Measurements from ENCODE around the gene KRTAP5-1.
"Not testable (repeated sequence)": the region's sequence is repeated elsewhere in the genome, so short reads cannot be mapped to it uniquely, and the experiment has no call there.

Gene KRTAP5-1

DNA sequence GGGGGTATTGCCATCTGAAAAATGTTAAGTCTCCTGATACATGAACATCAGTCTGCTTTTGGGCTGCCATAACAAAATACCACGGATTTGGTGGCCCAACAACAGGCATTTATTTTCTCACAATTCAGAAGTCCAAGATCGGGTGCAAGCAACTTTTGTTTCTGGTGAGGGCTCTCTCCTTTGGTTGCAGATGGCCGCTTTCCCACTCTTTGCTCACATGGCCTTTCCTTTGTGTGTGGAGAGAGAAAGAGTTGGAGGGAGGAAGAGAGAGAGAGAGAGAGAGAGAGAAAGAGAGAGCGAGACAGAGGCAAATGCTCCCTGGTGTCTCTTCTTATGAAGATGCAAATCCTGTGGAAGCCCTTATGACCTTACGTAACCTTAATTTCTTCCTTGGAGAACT lies 15.5 kb upstream of the KRTAP5-1 start:
- DNase-seq (ENCODE audit: low read depth): no peak

DNA sequence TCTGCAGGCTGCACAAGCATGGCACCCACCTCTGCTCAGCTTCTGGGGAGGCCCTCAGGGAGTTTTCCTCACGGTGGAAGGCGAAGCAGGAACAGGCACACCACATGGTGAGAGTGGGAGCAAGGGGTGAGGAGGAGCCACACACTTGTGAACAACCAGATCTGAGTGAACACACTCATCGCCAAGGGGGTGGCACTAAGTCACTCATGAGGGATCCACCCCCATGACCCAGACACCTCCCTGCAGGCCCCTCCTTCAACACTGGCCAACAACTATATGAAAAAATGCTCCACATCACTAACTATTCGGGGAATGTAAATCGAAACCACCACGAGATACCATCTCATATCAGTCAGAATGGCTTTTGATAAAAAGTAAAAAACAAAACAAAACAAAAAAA lies 13.7 kb upstream of the KRTAP5-1 start:
- peak; percentile 32 for DNase-seq (ENCODE audit: low read depth)

DNA sequence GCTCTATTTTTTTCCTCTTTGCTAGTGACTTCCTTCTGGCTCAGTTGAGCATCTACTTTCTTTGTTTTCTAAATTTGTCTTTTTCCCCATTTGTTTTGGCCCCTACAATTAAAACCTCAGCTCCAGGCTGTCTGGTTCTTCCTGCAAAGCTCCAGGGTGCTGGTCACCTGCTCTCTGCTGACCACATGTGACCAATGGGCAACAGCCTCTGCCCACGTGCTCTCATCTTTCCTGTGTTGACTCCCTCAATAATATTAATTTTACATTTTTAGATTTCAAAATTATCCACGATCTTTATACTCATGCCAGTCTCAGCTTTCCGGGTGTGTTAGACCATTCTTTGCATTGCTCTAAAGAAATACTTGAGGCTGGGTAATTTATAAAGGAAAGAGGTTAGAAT lies 13.3 kb upstream of the KRTAP5-1 start:
- not testable (repeated sequence) for DNase-seq (ENCODE audit: low read depth)

DNA sequence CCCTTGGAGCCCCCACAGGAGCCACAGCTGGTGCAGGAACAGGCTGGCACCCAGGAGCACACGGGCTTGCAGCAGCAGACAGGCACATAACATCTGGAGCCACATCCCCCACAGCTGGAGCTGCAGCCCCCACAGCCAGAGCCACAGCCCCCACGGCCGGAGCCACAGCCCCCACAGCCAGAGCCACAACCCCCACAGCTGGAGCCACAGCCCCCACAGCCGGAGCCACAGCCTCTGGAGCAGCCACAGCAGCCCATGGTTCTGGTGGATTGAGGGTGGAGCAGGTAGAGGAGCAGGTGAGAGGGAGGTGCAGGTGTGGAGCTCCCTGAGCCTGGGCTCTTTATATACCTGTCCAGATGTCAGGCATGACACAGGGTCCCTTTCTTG lies 12.9 kb upstream of the KRTAP5-1 start, which contains the start of gene KRTAP5-2:
KRTAP5-2 (minus strand) TSS at position 301 of the 387 bp plus-strand sequence; CDS start at position 257, 44 bp downstream.
- no peak for DNase-seq (ENCODE audit: low read depth)

DNA sequence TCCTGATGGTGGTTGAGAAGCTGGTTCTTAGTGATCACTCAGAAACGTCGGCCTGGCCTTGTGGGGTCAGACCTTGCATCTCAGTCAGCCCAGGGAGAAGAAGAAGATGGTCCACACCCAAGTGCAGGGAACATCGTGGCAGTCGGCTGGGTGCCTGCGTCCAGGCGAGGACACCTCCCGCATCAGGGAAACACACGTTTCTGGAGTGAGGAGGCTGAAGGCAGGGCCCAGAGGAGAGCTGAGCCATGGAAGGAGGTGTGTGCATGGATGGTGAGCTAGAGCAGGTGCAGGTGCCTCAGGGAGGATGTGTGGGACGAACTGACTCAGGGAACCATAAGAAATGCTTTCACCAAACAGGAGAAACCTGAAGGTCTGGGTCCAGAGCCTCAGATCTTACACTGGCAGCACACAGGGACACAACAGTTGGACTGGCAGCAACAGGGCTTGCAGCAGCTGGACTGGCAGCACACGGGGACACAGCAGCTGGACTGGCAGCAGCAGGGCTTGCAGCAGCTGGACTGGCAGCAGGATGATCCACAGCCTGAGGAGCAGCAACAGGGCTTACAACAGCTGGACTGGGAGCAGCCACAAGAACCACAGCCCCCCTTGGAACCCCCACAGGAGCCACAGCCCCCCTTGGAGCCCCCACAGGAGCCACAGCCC lies 12.4 kb upstream of the KRTAP5-1 start:
- DNase-seq (ENCODE audit: low read depth): no peak

DNA sequence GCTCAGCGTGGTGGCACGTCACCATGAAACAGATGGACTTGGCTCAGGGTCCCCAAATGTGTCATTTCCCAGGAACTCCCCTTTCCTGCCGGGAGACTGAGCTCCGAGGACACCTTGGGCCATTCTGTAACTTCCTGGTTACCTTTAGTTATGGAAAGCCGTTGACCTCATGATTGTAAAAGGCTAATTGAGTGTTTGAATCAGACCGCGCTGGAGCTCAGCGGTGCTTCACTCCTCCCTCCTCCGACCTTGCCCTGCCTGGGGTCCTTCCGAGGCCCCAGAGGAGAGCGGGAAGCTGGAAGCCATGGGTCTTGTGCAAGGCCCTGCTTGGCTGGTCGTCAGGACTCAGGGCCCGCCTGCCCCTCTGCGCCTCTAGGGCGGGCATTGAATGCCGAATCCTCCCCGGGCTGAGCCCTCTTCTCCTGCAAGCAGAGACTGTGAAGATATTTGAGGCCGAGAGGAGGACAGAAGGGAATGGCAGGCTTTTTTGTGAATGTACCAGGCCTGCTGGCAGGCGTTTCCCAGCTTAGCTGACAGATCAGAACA lies 11.6 kb upstream of the KRTAP5-1 start:
- DNase-seq (ENCODE audit: low read depth): not testable (repeated sequence)

DNA sequence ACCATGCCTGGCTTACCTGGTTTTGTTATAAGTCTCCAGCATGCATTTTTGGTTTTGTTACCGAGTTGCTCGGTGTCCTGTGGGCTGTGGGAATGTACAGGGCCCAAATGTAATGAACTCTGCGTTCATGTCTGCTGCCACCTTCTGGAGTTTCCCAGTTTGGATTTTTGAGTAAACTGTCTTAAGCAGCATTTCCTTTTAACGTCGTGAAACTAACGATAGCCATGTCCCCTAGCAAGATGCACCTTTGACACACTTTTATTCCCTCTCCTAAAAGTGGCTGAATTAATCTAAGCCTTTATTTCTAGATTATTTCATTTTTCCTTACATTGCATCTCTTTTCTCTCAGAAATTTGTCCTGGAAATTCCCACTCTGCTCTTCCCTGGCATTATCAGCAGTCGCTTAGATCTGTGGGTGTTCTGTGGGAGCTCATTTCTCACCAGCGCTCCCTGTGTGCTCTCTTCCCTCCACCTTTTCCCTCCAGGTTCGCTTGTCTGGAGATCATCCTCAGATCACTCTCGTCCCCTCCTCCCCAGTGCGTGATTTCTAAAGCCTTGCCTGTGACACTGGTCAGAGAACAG lies 11.0 kb upstream of the KRTAP5-1 start:
- not testable (repeated sequence) for DNase-seq (ENCODE audit: low read depth)

DNA sequence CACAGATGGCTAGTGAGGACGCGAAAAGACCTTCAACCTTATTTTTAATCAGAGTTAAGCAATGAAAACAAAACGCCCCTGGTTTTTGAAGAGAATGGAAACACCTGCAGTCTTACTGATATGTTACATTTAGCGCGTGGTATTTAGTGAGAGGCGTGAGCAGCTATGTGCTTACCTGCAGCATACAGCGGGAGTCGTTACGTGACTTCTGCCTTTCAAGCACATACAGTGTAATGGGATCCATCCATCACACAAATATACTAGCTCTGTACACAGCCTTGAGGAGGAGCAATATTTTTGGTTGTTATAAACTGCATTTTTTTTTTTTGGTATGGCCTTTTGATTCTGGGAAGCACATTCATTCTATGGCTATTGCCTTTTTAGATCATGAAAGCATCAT lies 7.5 kb upstream of the KRTAP5-1 start:
- DNase-seq (ENCODE audit: low read depth): no peak

DNA sequence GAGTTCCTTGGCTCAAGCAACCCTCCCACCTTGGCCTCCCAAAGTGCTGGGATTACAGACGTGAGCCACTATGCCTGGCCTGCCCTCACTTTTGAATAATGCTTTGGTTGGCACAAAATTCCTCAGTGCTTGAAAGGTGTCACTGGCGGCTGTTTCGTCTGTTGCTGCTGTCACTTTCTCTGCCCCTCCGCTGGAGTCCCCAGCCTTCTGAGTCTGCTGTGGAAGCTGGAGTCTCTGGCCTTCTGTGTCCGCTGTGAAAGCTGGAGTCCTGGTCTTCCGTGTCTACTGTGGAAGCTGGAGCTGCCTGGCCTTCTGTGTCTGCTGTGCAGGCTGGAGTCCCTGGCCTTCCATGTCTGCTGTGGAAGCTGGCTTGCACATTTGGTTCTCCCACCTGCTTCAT lies 4.9 kb upstream of the KRTAP5-1 start:
- DNase-seq (ENCODE audit: low read depth): no peak

DNA sequence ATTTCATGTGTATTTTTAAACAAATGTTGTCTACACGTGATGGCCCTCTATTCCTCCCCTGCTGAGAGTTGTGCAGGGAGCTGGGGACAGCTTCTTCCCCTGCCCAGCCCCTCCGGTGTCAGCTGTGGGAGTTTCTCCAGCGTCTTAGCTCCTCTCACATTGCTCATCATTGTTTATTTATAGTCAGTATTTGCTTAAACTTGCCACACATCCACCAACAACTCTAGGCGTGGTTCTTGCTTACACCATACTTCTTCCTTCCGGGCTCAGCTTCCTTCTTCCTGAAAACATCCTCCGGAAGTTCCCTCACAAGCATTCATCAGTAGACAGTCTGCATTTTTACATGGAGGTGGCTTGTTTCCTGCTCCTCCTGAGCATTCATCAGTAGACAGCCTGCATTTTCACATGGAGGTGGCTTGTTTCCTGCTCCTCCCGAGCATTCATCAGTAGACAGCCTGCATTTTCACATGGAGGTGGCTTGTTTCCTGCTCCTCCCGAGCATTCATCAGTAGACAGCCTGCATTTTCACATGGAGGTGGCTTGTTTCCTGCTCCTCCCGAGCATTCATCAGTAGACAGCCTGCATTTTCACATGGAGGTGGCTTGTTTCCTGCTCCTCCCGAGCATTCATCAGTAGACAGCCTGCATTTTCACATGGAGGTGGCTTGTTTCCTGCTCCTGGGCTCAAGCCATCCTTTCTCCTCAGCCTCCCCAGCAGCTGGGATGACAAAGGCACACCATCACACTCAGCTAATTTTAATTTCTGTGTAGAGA lies 4.3 kb upstream of the KRTAP5-1 start:
- peak; percentile 20 for DNase-seq (ENCODE audit: low read depth)

DNA sequence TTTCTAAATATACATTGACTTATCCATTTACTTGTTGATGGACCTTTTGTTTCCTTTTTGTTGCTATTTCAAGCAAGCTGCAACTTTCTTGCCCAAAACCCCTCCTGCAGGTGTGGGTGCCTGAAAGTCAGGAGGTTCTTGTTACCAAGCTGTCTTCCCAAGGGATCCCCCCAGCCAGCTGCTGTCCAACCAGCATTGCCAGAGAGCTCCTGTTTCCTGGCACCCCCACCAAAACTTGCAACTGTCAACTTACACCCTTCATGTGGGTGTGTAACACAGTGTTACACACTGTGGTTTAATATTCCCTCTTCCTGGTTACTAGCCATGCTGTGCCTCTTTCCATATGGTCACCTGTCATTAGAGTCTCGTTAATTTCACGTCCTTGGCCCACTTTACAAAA lies 1.6 kb upstream of the KRTAP5-1 start:
- DNase-seq (ENCODE audit: low read depth): no peak

DNA sequence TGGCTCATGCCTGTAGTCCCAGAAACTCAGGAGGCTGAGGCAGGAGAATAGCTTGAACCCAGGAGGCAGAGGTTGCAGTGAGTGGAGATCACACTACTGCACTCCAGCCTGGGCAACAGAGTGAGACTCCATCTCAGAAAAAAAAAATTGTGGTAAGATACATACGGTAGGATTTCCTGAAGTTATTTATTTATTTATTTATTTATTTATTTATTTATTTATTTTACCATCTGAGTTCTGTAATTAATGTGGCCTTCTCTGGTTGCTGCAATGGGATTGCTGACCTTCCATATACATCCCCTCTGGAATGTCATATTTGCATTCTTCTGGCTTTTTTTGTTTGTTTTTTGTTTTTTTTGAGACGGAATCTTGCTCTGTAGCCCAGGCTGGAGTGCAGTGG lies 2.2 kb downstream of the KRTAP5-1 start:
- DNase-seq (ENCODE audit: low read depth): not testable (repeated sequence)

DNA sequence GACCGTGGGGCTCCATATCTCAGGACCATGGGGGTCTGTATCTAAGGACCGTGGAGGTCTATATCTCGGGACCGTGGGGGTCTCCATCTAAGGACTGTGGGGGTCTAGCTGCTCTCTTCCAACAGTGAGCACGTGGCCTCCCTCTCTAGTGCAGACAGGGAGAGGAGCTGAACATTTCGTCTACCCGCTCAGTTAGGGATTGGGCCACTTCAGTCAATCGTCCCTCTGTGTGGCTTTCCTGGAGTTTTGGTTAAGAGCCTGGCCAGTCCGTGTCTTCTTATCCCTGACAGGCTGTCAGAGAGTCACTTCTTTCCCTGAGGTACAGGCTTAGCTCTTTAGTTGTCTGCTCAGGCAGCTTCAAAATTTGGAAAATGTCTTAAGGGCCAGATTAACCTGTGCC lies 3.1 kb downstream of the KRTAP5-1 start:
- DNase-seq (ENCODE audit: low read depth): no peak

DNA sequence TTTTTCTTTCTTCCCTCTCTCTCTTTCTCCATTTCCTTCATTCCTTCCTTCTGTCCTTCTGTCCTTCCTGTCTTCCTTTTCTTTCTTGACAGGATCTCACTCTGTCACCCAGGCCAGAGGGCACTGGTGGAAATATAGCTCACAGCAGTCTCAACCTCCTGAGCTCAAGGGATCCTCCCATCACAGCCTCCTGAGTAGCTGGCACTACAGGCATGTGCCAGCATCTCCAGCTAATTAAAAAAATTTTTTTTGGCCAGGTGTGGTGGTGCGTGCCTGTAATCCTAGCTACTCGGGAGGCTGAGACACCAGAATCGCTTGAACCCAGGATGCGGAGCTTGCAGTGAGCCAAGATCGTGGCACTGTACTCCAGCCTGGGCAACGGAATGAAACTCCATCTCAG lies 8.3 kb downstream of the KRTAP5-1 start:
- DNase-seq (ENCODE audit: low read depth): no peak

DNA sequence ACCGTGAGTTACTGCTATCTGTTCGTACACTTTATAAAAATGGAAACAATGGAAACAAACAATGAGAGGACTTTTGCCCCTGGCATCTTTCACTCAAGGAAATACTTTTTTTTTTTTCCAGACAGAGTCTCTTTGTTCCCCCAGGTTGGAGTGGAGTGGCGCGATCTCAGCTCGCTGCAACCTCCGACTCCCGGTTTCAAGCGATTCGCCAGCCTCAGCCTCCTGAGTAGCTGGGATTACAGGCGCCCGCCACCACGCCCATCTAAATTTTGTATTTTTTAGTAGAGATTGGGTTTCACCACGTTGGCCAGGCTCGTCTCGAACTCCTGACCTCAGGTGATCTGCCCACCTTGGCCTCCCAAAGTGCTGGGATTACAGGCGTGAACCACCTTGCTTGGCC lies 9.3 kb downstream of the KRTAP5-1 start:
- not testable (repeated sequence) for DNase-seq (ENCODE audit: low read depth)

DNA sequence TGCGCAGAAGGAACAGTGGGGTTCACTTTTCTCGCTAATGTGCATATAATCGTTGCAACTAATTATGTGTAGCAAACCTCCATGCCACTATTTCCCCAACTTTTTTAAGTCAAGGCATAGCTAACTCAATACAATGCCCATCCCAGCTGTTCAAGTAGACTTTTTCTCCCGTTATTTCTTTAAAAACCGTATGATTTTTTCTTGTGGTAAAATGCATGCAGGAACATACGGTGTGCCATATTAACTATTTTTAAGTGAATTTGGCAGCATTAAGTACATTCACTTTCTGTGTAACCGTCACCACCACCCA lies 10.2 kb downstream of the KRTAP5-1 start:
- DNase-seq (ENCODE audit: low read depth): no peak

DNA sequence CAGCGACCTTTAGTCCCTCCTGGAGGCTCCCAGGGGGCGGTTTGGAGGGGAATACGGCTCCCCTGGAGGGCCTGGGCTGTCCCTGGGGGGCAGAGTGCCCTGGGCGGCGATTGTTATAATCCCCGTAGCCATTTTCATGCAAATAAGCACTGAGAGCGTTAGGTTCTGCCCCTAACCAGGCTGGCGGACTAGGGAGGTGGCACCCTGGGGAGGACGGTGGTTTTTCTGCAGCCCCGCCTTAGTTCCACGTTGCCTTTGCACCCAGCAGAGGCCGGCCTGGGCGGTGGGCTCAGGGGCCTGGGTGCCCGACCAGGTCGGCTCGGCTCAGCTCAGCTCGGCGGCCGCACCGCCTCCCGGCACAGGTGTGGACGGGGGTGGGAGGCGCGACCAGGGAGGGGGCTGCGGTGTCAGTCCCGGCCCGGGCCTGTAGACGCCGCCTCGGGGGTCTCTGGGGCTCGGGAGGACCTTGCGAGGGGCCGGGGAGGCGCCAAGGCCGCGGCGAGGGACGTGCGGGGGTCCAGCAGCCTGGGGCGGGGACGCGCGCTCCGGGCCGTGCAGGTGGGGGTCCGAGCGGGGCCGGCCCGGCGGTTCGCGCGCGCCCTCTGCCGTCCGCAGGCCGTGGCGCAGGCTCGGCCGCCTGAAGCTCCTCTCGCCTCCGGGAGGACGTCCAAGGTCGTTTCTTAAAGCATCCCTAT lies 10.7 kb downstream of the KRTAP5-1 start:
- DNase-seq (ENCODE audit: low read depth): peak; percentile 12

DNA sequence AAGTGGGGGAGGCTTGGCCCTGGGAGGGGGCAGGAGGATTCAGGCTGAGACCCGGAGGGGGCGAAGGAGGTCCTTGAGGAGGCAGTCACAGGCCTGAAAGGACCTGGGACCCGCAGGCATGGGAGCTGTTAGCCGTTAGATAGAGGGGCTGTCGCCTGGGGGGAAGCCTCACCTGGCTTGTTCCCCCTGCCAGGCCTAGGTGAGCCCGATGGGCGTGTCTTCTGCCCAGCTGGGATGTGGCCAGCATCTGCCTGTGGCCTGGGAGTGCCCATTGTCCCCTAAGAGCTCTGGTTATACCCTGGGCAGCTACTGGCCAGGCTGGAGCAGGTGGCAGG lies 11.2 kb downstream of the KRTAP5-1 start:
- no peak for DNase-seq (ENCODE audit: low read depth)

DNA sequence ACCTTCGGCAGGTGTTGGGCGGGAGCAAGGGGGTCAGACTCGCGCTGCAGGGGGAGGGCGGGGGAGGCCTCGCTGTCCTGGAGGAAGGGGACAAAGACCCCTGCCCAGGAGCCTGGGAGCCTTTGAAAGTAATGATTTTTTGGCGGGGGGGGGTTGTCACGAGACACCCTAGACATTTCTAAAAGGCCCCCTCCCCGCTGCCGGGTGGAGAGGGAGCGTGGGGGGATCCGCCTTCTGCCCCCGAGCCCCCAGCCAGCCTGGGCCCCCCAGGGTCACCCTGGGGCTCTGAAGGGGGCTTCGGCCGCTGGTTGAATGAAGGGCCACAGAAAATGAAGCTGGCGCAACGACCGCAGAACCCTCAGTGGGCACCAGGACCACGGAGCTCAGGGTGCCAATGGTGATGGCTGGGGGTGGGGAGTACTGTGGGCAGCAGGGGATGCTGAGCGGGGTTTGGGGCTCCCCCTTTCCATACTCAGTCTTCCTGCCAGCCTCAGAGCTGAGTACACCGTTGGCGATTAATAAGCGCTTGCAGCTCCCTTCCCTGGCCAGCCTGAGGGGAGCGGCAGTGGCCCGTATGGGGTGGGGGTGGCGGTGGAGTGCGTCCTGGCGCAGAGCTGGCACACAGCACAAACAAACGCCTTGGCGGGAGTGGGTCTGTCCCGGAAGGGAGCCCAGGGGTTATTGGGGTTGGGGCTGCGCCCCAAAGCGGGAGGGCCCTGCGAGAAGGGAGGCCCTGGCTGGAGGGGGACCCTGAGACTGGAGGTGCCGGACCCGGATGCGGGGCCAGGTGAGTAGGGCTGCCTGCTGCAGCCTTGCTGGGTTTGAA lies 11.8 kb downstream of the KRTAP5-1 start:
- DNase-seq (ENCODE audit: low read depth): no peak

DNA sequence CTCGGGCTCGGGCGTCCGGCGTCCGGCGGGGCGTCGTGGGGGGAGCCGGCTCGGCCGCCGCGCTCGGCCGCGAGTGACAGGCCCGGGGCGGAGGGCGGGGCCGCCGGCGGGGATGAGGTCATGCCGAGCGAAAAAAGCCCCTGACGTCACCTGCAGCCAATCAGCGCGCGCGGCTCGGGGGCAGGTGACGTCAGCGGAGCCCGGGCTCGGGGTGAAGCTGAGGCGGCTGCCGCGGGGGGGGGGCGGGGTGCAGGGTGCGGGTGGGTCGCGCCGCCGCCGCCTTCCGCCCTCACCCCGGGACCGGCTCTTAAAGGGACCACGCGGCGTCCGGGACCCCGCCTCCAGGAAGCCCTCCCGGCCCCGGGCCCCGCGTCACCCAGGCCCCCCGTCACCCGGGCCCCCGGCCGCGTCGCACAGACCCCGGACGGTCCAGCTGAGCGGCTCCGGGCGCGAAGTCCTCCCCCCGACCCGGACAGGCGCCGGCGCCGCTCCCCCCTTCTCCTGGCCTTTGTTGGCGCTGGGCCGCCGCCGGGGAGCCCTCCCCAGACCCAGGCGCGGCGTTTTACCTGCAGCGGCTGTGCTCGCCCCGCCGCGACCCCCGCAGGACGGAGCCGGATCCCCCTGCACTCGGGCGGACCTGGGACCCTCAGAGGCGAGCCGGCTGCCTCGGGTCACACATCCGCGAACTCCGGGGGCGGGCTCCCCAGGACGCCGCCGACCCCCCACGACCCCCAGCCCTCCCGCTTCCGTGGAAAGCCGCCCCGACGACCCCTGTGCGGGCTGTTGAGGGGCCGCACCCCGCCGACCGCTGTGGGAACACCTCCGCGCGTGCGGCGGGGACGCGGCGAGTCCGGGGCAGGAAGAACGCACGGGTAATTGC lies 12.6 kb downstream of the KRTAP5-1 start, which contains the start of gene DUSP8:
DUSP8 (minus strand) TSS at position 75 of the 880 bp plus-strand sequence. CDS start 6,445 bp downstream, outside the sequence.
- peak; percentile 66 for DNase-seq (ENCODE audit: low read depth)

DNA sequence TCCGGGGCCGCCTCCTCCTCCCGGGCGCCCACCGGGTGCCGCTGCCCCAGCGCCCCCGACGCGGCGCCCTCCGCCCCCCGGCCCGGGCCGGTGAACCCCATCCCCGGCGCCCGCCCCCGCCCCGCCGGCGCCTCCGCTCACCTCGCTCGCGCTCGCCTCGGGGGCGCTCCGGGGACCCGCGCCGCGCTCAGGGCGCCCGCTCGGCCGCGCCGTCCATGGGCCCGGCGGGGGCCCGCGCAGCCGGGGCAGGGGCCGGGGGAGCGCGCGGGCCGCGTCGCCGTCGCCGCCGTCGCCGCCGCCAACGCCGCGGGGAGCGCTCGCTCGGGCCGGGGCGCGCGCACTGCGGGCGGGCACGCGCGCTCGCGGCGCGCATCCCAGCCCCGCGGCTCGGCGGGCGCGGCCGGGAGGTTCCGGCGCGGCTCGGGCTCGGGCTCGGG lies 13.3 kb downstream of the KRTAP5-1 start:
- DNase-seq (ENCODE audit: low read depth): no peak
